ENCODE data around the gene METTL16.

DNA sequence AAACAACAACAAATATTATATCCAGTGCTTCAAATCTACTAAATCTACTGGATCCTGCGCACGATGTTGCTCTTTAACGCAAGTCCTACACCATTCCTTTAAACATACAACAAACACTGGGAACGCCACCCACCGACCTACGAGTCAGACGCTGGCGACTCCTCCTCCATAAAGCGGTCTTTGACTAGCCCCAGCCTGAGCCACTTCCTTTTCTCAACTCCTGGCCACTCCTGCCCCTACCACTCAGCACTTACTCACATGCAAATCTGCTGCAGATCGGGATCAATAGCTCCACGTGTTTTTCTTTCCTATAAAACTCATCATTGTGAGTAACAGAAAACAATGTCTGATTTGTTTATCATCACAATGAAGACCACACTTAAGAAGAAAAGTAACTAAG is 78.0 kb downstream of the METTL16 start:
- TF ChIP-seq TARDBP (IDR thresholded peaks at IDR 0.05), result no peak
- TF ChIP-seq ESRRA (IDR thresholded peaks at IDR 0.05; ENCODE audit: borderline replicate concordance, low read depth), result no peak
- TF ChIP-seq, protein P1, sequence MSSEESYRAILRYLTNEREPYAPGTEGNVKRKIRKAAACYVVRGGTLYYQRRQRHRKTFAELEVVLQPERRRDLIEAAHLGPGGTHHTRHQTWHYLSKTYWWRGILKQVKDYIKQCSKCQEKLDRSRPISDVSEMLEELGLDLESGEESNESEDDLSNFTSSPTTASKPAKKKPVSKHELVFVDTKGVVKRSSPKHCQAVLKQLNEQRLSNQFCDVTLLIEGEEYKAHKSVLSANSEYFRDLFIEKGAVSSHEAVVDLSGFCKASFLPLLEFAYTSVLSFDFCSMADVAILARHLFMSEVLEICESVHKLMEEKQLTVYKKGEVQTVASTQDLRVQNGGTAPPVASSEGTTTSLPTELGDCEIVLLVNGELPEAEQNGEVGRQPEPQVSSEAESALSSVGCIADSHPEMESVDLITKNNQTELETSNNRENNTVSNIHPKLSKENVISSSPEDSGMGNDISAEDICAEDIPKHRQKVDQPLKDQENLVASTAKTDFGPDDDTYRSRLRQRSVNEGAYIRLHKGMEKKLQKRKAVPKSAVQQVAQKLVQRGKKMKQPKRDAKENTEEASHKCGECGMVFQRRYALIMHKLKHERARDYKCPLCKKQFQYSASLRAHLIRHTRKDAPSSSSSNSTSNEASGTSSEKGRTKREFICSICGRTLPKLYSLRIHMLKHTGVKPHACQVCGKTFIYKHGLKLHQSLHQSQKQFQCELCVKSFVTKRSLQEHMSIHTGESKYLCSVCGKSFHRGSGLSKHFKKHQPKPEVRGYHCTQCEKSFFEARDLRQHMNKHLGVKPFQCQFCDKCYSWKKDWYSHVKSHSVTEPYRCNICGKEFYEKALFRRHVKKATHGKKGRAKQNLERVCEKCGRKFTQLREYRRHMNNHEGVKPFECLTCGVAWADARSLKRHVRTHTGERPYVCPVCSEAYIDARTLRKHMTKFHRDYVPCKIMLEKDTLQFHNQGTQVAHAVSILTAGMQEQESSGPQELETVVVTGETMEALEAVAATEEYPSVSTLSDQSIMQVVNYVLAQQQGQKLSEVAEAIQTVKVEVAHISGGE (CRISPR knock-in tag; IDR thresholded peaks at IDR 0.05), result no peak
- TF ChIP-seq ZNF347 (CRISPR knock-in tag; IDR thresholded peaks at IDR 0.05; ENCODE audit: low read depth), result no peak
- TF ChIP-seq BRCA1 (IDR thresholded peaks at IDR 0.05), result no peak
- no peak for TF ChIP-seq BRCA1 (CRISPR knock-in tag; IDR thresholded peaks at IDR 0.05)
- TF ChIP-seq SUPT5H (IDR thresholded peaks at IDR 0.05), result no peak
- no peak for TF ChIP-seq ZNF24 (IDR thresholded peaks at IDR 0.05)
- TF ChIP-seq GABPB1 (CRISPR knock-in tag; IDR thresholded peaks at IDR 0.05), result no peak
- TF ChIP-seq, protein P2, sequence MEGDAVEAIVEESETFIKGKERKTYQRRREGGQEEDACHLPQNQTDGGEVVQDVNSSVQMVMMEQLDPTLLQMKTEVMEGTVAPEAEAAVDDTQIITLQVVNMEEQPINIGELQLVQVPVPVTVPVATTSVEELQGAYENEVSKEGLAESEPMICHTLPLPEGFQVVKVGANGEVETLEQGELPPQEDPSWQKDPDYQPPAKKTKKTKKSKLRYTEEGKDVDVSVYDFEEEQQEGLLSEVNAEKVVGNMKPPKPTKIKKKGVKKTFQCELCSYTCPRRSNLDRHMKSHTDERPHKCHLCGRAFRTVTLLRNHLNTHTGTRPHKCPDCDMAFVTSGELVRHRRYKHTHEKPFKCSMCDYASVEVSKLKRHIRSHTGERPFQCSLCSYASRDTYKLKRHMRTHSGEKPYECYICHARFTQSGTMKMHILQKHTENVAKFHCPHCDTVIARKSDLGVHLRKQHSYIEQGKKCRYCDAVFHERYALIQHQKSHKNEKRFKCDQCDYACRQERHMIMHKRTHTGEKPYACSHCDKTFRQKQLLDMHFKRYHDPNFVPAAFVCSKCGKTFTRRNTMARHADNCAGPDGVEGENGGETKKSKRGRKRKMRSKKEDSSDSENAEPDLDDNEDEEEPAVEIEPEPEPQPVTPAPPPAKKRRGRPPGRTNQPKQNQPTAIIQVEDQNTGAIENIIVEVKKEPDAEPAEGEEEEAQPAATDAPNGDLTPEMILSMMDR (IDR thresholded peaks at IDR 0.05 in 2 of 3, conservative IDR thresholded peaks at IDR 0.05 in 1 of 3; ENCODE audit: insufficient read depth in 2 of 3, low read depth in 1 of 3, low read length in 3 of 3), result no peak

Data from K562 (cell line).